Spinal cord (tissue), 10 donors: ENCODE measurements around the gene SAP130. TPM values are rescaled to one million over a fixed set of nuclear protein-coding genes. Genes with fewer than 3 reads are reported as not detected.

Experiments
- DNase-seq, 6 donors: peaks; one replicate each; pipeline versions ENCODE4 v3.0.0 to v3.0.0-alpha.2; 2013 to 2015; ENCODE audit warnings: low spot score in 6 of 6, low read depth in 4 of 6
- H3K27ac ChIP-seq: one replicate; pipeline ENCODE4 v1.5.1; 2013; ENCODE audit warnings: low read depth, low read length, control low read depth
- H3K27me3 ChIP-seq: one replicate; pipeline ENCODE4 v1.6.1; 2013; ENCODE audit warnings: low read length; ENCODE audit not compliant: control insufficient read depth, insufficient read depth
- H3K36me3 ChIP-seq: one replicate; pipeline ENCODE4 v1.6.1; 2013; ENCODE audit warnings: low read length; ENCODE audit not compliant: control insufficient read depth, insufficient read depth
- H3K4me1 ChIP-seq: one replicate; pipeline ENCODE4 v1.6.1; 2013; ENCODE audit warnings: low read length; ENCODE audit not compliant: control insufficient read depth, insufficient read depth
- H3K4me3 ChIP-seq: one replicate; pipeline ENCODE4 v1.5.1; 2013; ENCODE audit warnings: low read depth, low read length, control low read depth
- H3K9me3 ChIP-seq: one replicate; pipeline ENCODE4 v1.6.1; 2013; ENCODE audit warnings: low read length; ENCODE audit not compliant: control insufficient read depth, insufficient read depth
- WGBS: methylation state at CpG from one replicate; pipeline ENCODE4 v1.1.5; 2013; ENCODE audit warnings: missing lambda C conversion rate; ENCODE audit not compliant: insufficient coverage; 5-methylcytosine and 5-hydroxymethylcytosine counted together
- polyA plus RNA-seq, 2 donors: library from polyadenylated mRNA; unstranded; fragments of 120-200 nt; gene quantifications; one replicate each; pipeline ENCODE4 v1.2.1, GENCODE V29; 2013; ENCODE audit not compliant: insufficient read length in 2 of 2
- total RNA-seq, 2 donors: library from RNA; depleted of rRNA in 1 of 2; stranded (reverse); fragments of 120-200 nt in 1 of 2; fragments of >200 nt in 1 of 2; gene quantifications; one replicate each; pipeline versions ENCODE4 v1.2.3 to v1.2.4, GENCODE V29; 2013 to 2014
- donor health status: healthy.

SAP130 gene
- total and polyA plus RNA-seq, 4 donors: 6.8 to 32.4 (median 21.1) TPM

GRCh38 chr2:127996160-127996559 lies 31.7 kb downstream of the SAP130 start:
- peaks cover 43% of the 10 kb centered on the region for H3K36me3 ChIP-seq
- no peak for DNase-seq
- no peaks in the 10 kb centered on the region for H3K9me3 ChIP-seq
- no peaks in the 10 kb centered on the region for H3K27me3 ChIP-seq
- no peaks in the 10 kb centered on the region for H3K4me1 ChIP-seq
- H3K4me3 ChIP-seq: no peak overlapping the region
- no peak overlapping the region for H3K27ac ChIP-seq
- 92% methylated on average over 8 of the region's 9 CpGs for WGBS

GRCh38 chr2:127995725-127996124 lies 32.1 kb downstream of the SAP130 start:
- Histone ChIP-seq H3K27me3 (no peaks in the 10 kb centered on the region), H3K4me3 (no peak overlapping the region), H3K27ac (no peak overlapping the region), H3K4me1 (no peaks in the 10 kb centered on the region), H3K36me3 (peaks cover 46% of the 10 kb centered on the region), H3K9me3 (no peaks in the 10 kb centered on the region)
- WGBS: 86% methylated on average over 1 of the region's 7 CpGs
- no peak for DNase-seq

DNA sequence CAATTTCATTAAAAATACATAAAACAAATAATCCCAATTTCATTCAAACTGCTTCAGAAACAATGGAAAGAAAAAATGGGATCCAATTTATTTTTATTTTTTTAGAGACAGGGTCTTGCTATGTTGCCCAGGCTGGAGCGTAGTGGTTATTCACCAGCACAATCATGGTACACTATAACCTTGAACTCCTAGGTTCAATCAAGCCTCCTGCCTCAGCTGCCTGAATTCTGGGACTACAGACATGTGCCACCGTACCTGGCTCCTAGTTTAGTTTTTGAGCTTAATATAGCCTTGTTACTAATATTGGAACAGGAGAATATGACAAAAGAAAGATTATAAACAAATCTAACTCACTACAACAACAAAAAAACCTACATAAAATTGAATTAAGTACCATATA lies 34.2 kb downstream of the SAP130 start:
- H3K4me1 ChIP-seq: no peaks in the 10 kb centered on the region
- no peak for DNase-seq
- H3K27ac ChIP-seq: no peak overlapping the region
- H3K4me3 ChIP-seq: no peak overlapping the region
- no CpG with 5 or more reads among the region's 2 CpGs for WGBS
- H3K9me3 ChIP-seq: no peaks in the 10 kb centered on the region
- no peaks in the 10 kb centered on the region for H3K27me3 ChIP-seq
- peaks cover 42% of the 10 kb centered on the region for H3K36me3 ChIP-seq

GRCh38 chr2:127991742-127992141 lies 36.1 kb downstream of the SAP130 start:
- no peaks in the 10 kb centered on the region for H3K9me3 ChIP-seq
- 85% methylated on average over 4 of the region's 5 CpGs for WGBS
- no peak overlapping the region for H3K4me3 ChIP-seq
- no peaks in the 10 kb centered on the region for H3K4me1 ChIP-seq
- no peaks in the 10 kb centered on the region for H3K27me3 ChIP-seq
- no peak overlapping the region for H3K27ac ChIP-seq
- peaks cover 41% of the 10 kb centered on the region for H3K36me3 ChIP-seq
- no peak for DNase-seq

DNA sequence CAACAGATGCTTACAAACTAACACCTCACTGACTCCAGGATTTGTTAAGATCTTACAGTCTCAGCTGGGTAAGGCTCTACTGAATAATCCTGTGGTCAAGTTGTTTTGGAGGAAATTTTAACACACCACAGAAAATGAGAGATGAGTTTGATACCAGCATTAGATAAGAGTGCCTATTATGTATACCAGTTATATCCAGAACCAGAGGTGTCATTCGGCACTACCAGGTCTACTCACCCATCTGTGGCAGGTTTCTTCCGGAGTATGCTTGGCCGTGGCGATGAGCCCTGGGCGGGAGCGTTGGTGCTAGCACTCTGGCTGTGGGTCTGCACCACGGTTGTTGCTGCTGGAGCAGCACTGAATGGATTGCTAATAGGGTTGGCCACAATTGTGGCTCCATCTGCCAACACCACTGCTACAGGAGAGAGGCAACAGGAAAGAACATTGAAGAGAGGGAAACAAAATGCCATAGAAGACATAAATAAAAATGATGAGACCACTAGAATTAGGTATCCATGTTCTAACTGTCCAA lies 41.2 kb downstream of the SAP130 start:
- H3K36me3 ChIP-seq: peaks cover 53% of the 10 kb centered on the region
- 94% methylated on average over 6 of the region's 7 CpGs for WGBS
- H3K4me1 ChIP-seq: no peaks in the 10 kb centered on the region
- no peak overlapping the region for H3K4me3 ChIP-seq
- H3K9me3 ChIP-seq: no peaks in the 10 kb centered on the region
- H3K27ac ChIP-seq: no peak overlapping the region
- no peaks in the 10 kb centered on the region for H3K27me3 ChIP-seq
- DNase-seq: no peak

GRCh38 chr2:127985735-127986134 lies 42.1 kb downstream of the SAP130 start:
- no peak overlapping the region for H3K27ac ChIP-seq
- H3K36me3 ChIP-seq: peaks cover 53% of the 10 kb centered on the region
- no peak overlapping the region for H3K4me3 ChIP-seq
- H3K4me1 ChIP-seq: no peaks in the 10 kb centered on the region
- DNase-seq: peak in 1 of 6 donors; percentile 5
- no peaks in the 10 kb centered on the region for H3K9me3 ChIP-seq
- no peaks in the 10 kb centered on the region for H3K27me3 ChIP-seq
- WGBS: 81% methylated on average over 12 of the region's 13 CpGs

- Histone ChIP-seq H3K27me3 (no peaks in the 10 kb centered on the region), H3K9me3 (no peaks in the 10 kb centered on the region), H3K36me3 (peaks cover 56% of the 10 kb centered on the region), H3K27ac (no peak overlapping the region), H3K4me3 (no peak overlapping the region), H3K4me1 (no peaks in the 10 kb centered on the region)
- WGBS: 68% methylated on average over 3 of the region's 6 CpGs
- no peak for DNase-seq
Measured at GRCh38 chr2:127985026-127985734, 42.7 kb downstream of the SAP130 start.

GRCh38 chr2:127984551-127984950 lies 43.3 kb downstream of the SAP130 start:
- peaks cover 54% of the 10 kb centered on the region for H3K36me3 ChIP-seq
- H3K4me3 ChIP-seq: no peak overlapping the region
- H3K9me3 ChIP-seq: no peaks in the 10 kb centered on the region
- no peaks in the 10 kb centered on the region for H3K4me1 ChIP-seq
- DNase-seq: no peak
- WGBS: 90% methylated on average over 3 of the region's 3 CpGs
- H3K27ac ChIP-seq: no peak overlapping the region
- no peaks in the 10 kb centered on the region for H3K27me3 ChIP-seq

DNA sequence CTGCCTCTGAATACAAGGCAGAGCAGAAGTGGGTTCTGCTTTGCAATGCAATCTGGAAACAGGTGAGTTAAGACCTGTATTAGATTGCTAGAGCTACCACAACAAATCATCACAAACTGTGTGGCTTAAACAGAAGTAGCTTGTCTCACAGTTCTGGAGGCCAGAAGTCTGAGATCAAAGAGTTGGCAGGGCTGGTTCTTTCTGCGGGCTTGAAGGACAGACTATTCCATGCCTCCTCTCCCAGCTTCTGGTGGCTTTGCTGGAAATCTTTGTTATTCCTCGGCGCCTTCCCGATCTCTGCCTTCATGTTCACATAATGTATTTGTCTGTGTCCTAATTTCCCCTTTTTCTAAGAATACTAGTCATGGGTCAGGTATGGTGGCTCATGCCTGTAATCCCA lies 58.4 kb downstream of the SAP130 start:
- peaks cover 57% of the 10 kb centered on the region for H3K36me3 ChIP-seq
- WGBS: no CpG with 5 or more reads among the region's 4 CpGs
- no peaks in the 10 kb centered on the region for H3K4me1 ChIP-seq
- no peak for DNase-seq
- no peaks in the 10 kb centered on the region for H3K9me3 ChIP-seq
- no peak overlapping the region for H3K4me3 ChIP-seq
- H3K27ac ChIP-seq: no peak overlapping the region
- H3K27me3 ChIP-seq: no peaks in the 10 kb centered on the region
